Stomach (tissue), 4 donors: ENCODE measurements around the gene MAGT1.

Source experiments
- CTCF ChIP-seq, 7 experiments: fragments of 450-650 bp in 4 of 7; fragments of 200-600 bp in 3 of 7; sonication (generic) in 3 of 7; IDR thresholded peaks; one replicate each; pipeline ENCODE4 v1.5.1; 2016 to 2019; ENCODE audit warnings: antibody characterized with exemption in 7 of 7, control low read depth in 2 of 7, mild to moderate bottlenecking in 1 of 7
- POLR2AphosphoS5 ChIP-seq, 3 donors: sonication (generic); formaldehyde crosslinking; IDR thresholded peaks; one replicate each; pipeline ENCODE4 v1.6.1; 2016; ENCODE audit warnings: antibody characterized with exemption in 3 of 3

- TF ChIP-seq CTCF (IDR thresholded peaks at IDR 0.05) = no peak
- no peak for TF ChIP-seq POLR2AphosphoS5 (IDR thresholded peaks at IDR 0.05)
Observed at GRCh38 chrX:77938083-77938680, 42.9 kb upstream of the MAGT1 start.
